Liver (tissue), 9 donors: ENCODE measurements around the gene TTC24. TPM values are rescaled to one million over a fixed set of nuclear protein-coding genes. Genes with fewer than 3 reads are reported as not detected.

ENCODE experiments used
- DNase-seq: peaks from one replicate; pipeline ENCODE4 v3.0.0-alpha.2; 2017; ENCODE audit warnings: low spot score
- H3K27ac ChIP-seq, 2 donors: one replicate each; pipeline ENCODE4 v1.7.0; 2013; ENCODE audit warnings: inconsistent platforms in 2 of 2, low read length in 2 of 2, control low read depth in 1 of 2, low read depth in 1 of 2, mild to moderate bottlenecking in 1 of 2
- H3K27me3 ChIP-seq, 4 donors: one replicate each; pipeline versions ENCODE4 v1.6.1 to v1.7.0; 2013; ENCODE audit warnings: low read length in 3 of 4, inconsistent platforms in 1 of 4, mild to moderate bottlenecking in 1 of 4, moderate library complexity in 1 of 4; ENCODE audit not compliant: control insufficient read depth in 4 of 4, insufficient read depth in 4 of 4
- H3K36me3 ChIP-seq, 4 donors: one replicate each; pipeline versions ENCODE4 v1.6.1 to v1.7.0; 2013; ENCODE audit warnings: low read length in 3 of 4, mild to moderate bottlenecking in 3 of 4, low read depth in 1 of 4, moderate library complexity in 1 of 4; ENCODE audit not compliant: control insufficient read depth in 4 of 4, insufficient read depth in 3 of 4
- H3K4me1 ChIP-seq, 4 donors: one replicate each; pipeline versions ENCODE4 v1.6.1 to v1.7.0; 2013; ENCODE audit warnings: low read length in 3 of 4, mild to moderate bottlenecking in 3 of 4, moderate library complexity in 1 of 4; ENCODE audit not compliant: control insufficient read depth in 4 of 4, insufficient read depth in 4 of 4
- H3K4me3 ChIP-seq, 3 donors: one replicate each; pipeline versions ENCODE4 v1.6.1 to v1.7.0; 2013; ENCODE audit warnings: low read length in 3 of 3, control low read depth in 1 of 3, low read depth in 1 of 3, mild to moderate bottlenecking in 1 of 3
- H3K9ac ChIP-seq, 2 donors: one replicate each; pipeline ENCODE4 v1.7.0; 2013; ENCODE audit warnings: low read length in 2 of 2, mild to moderate bottlenecking in 2 of 2, moderate library complexity in 2 of 2, control low read depth in 1 of 2, low read depth in 1 of 2
- H3K9me3 ChIP-seq, 4 donors: one replicate each; pipeline versions ENCODE4 v1.6.1 to v1.7.0; 2013; ENCODE audit warnings: low read length in 3 of 4; ENCODE audit not compliant: control insufficient read depth in 4 of 4
- ATF3 ChIP-seq: IDR thresholded peaks from 2 replicates; pipeline ENCODE4 v1.6.1; 2016; ENCODE audit warnings: antibody characterized with exemption
- EGR1 ChIP-seq, 2 donors: IDR thresholded peaks; 2 replicates each; pipeline ENCODE4 v1.6.1; 2016 to 2018; ENCODE audit warnings: antibody characterized with exemption in 2 of 2, low read depth in 2 of 2
- FOXA2 ChIP-seq: IDR thresholded peaks from 2 replicates; pipeline ENCODE4 v1.6.1; 2016; ENCODE audit warnings: antibody characterized with exemption
- GABPA ChIP-seq, 2 donors: IDR thresholded peaks in 1 of 2; conservative IDR thresholded peaks in 1 of 2; 2 replicates each; pipeline ENCODE4 v1.6.1; 2016; ENCODE audit warnings: antibody characterized with exemption in 2 of 2, mild to moderate bottlenecking in 1 of 2, moderate library complexity in 1 of 2
- HNF4A ChIP-seq, 2 donors: conservative IDR thresholded peaks; 2 replicates each; pipeline ENCODE4 v1.6.1; 2016; ENCODE audit warnings: antibody characterized with exemption in 2 of 2, mild to moderate bottlenecking in 2 of 2
- HNF4G ChIP-seq: IDR thresholded peaks from 2 replicates; pipeline ENCODE4 v1.6.1; 2016; ENCODE audit warnings: antibody characterized with exemption
- JUND ChIP-seq, 2 donors: IDR thresholded peaks; 2 replicates each; pipeline ENCODE4 v1.6.1; 2016; ENCODE audit warnings: antibody characterized with exemption in 2 of 2
- NR2F2 ChIP-seq: IDR thresholded peaks from 2 replicates; pipeline ENCODE4 v1.6.1; 2016; ENCODE audit warnings: antibody characterized with exemption
- REST ChIP-seq: IDR thresholded peaks from 2 replicates; pipeline ENCODE4 v1.6.1; 2016; ENCODE audit warnings: antibody characterized with exemption, mild to moderate bottlenecking
- RXRA ChIP-seq, 2 donors: IDR thresholded peaks; 2 replicates each; pipeline ENCODE4 v1.6.1; 2017 to 2018; ENCODE audit warnings: antibody characterized with exemption in 2 of 2, mild to moderate bottlenecking in 1 of 2
- TAF1 ChIP-seq: conservative IDR thresholded peaks from 2 replicates; pipeline ENCODE4 v1.6.1; 2016; ENCODE audit warnings: antibody characterized with exemption, mild to moderate bottlenecking
- YY1 ChIP-seq: IDR thresholded peaks from 2 replicates; pipeline ENCODE4 v1.6.1; 2016; ENCODE audit warnings: antibody characterized with exemption, mild to moderate bottlenecking
- WGBS: extraction: QIAGEN DNeasy Blood & Tissue Kit; methylation state at CpG from one replicate; pipeline ENCODE4 v1.1.7; 2013; 5-methylcytosine and 5-hydroxymethylcytosine counted together
- polyA plus RNA-seq, 2 donors: library from polyadenylated mRNA; stranded (reverse) in 1 of 2; unstranded in 1 of 2; fragments of 200-250 nt in 1 of 2; fragments of >200 nt in 1 of 2; fragmentation: Nextera tagmentation in 1 of 2; extraction: Ambion mirVana in 1 of 2; gene quantifications; one replicate each; pipeline versions ENCODE4 v1.2.1 to v1.2.3, GENCODE V29; 2013 to 2015
- total RNA-seq, 2 donors: library from RNA; depleted of rRNA; stranded (reverse); fragments of >200 nt; gene quantifications; one replicate each; pipeline ENCODE4 v1.2.3, GENCODE V29; 2014
- TF ChIP-seq, protein P1 (sequence below): IDR thresholded peaks from 2 replicates; pipeline ENCODE4 v1.6.1; 2016; ENCODE audit warnings: antibody characterized with exemption
- TF ChIP-seq, protein P2 (sequence below): fragments of 150-350 bp; IDR thresholded peaks from 2 replicates; pipeline ENCODE4 v1.5.1; 2017; ENCODE audit warnings: improper control_type of control experiment, low read depth, low read length; ENCODE audit not compliant: missing input control
- TF ChIP-seq, protein P3 (sequence below): IDR thresholded peaks from 2 replicates; pipeline ENCODE4 v1.6.1; 2016; ENCODE audit warnings: antibody characterized with exemption
- donor health status: healthy.
- donor health status: healthy.
- donor health status: healthy.
- donor health status: healthy.
- donor health status: healthy.

Gene TTC24
- under 1 TPM; 0.08 to 0.14 TPM for total RNA-seq
- polyA plus RNA-seq, result under 1 TPM in 1 of 2 donors, not detected in 1; 0.10 TPM

DNA sequence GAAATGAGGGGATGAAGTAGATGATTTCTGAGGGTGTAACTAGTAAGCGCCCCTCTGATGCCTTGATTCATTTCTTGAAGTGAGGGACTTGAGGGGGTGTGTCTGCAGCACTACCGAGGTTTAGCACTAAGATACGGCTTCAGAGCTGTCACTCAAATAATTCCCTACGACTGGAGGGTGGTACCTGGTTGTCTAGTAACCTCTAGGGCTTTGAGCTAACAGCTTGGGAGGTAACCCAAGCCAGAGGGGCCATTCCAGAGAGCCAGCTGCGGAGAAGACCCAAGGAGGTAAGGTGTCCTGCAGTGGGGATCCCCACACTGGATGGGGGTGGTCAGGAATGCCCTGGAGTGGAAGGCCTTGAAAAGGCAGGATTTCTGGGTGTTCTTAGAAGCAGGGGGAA, at the start of gene TTC24:
TTC24 (plus strand) TSS at position 252 of the 400 bp plus-strand sequence. CDS start 1,642 bp downstream, outside the sequence.
- Histone ChIP-seq H3K27ac (no peak within 1 kb of the TSS), H3K27me3 (no peaks in the 10 kb centered on the region), H3K4me3 (no peak within 1 kb of the TSS), H3K9me3 (no peaks in the 10 kb centered on the region), H3K9ac (no peak within 1 kb of the TSS), H3K36me3 (no peaks in the 10 kb centered on the region), H3K4me1 (no peaks in the 10 kb centered on the region)
- DNase-seq, result no peak
- WGBS, result 77% methylated on average over 5 of the region's 5 CpGs
- TF ChIP-seq RXRA (IDR thresholded peaks at IDR 0.05) (no peak), HNF4G (no peak), NR2F2 (no peak), GABPA (IDR thresholded peaks at IDR 0.05 in 1 of 2, conservative IDR thresholded peaks at IDR 0.05 in 1 of 2) (no peak)

GRCh38 chr1:156530006-156530405, 49.5 kb upstream of the TTC24 start:
- no peak overlapping the region for H3K9ac ChIP-seq
- WGBS, result 99% methylated on average over 18 of the region's 18 CpGs
- no peaks in the 10 kb centered on the region for H3K9me3 ChIP-seq
- DNase-seq, result no peak
- H3K27me3 ChIP-seq, result no peaks in the 10 kb centered on the region
- no peaks in the 10 kb centered on the region for H3K36me3 ChIP-seq
- peaks cover 0 to 2% (median 0%) of the 10 kb centered on the region in 4 donors for H3K4me1 ChIP-seq
- H3K27ac ChIP-seq, result no peak overlapping the region
- no peak overlapping the region for H3K4me3 ChIP-seq
- TF ChIP-seq ATF3, result no peak
- TF ChIP-seq, protein P1, sequence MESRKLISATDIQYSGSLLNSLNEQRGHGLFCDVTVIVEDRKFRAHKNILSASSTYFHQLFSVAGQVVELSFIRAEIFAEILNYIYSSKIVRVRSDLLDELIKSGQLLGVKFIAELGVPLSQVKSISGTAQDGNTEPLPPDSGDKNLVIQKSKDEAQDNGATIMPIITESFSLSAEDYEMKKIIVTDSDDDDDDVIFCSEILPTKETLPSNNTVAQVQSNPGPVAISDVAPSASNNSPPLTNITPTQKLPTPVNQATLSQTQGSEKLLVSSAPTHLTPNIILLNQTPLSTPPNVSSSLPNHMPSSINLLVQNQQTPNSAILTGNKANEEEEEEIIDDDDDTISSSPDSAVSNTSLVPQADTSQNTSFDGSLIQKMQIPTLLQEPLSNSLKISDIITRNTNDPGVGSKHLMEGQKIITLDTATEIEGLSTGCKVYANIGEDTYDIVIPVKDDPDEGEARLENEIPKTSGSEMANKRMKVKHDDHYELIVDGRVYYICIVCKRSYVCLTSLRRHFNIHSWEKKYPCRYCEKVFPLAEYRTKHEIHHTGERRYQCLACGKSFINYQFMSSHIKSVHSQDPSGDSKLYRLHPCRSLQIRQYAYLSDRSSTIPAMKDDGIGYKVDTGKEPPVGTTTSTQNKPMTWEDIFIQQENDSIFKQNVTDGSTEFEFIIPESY, result no peak
- no peak for TF ChIP-seq HNF4A (conservative IDR thresholded peaks at IDR 0.05)
- no peak for TF ChIP-seq TAF1
- TF ChIP-seq FOXA2, result no peak

DNA sequence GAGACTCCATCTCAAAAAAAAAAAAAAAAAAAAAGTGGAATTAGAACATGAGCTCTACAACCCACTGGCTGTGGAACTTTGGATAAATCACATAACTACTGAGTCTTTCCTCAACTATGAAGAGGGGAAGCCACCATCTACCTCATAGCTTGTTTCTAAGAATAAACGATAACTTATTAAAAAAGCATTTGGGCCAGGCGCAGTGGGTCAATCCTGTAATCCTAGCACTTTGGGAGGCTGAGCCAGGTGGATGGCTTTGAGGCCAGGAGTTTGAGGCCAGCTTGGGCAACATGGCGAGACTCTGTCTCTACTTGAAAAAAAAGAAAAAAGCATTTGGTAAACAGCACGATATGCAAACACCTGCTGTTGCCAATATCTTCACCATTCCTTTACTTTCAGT, 47.1 kb upstream of the TTC24 start:
- Histone ChIP-seq H3K4me3 (no peak overlapping the region), H3K9ac (no peak overlapping the region), H3K4me1 (no peaks in the 10 kb centered on the region), H3K27ac (no peak overlapping the region), H3K36me3 (no peaks in the 10 kb centered on the region), H3K27me3 (no peaks in the 10 kb centered on the region), H3K9me3 (no peaks in the 10 kb centered on the region)
- 91% methylated on average over 4 of the region's 4 CpGs for WGBS
- no peak for TF ChIP-seq GABPA (IDR thresholded peaks at IDR 0.05 in 1 of 2, conservative IDR thresholded peaks at IDR 0.05 in 1 of 2)
- TF ChIP-seq TAF1, result no peak
- TF ChIP-seq, protein P1, result no peak
- TF ChIP-seq YY1, result no peak
- TF ChIP-seq, protein P2, sequence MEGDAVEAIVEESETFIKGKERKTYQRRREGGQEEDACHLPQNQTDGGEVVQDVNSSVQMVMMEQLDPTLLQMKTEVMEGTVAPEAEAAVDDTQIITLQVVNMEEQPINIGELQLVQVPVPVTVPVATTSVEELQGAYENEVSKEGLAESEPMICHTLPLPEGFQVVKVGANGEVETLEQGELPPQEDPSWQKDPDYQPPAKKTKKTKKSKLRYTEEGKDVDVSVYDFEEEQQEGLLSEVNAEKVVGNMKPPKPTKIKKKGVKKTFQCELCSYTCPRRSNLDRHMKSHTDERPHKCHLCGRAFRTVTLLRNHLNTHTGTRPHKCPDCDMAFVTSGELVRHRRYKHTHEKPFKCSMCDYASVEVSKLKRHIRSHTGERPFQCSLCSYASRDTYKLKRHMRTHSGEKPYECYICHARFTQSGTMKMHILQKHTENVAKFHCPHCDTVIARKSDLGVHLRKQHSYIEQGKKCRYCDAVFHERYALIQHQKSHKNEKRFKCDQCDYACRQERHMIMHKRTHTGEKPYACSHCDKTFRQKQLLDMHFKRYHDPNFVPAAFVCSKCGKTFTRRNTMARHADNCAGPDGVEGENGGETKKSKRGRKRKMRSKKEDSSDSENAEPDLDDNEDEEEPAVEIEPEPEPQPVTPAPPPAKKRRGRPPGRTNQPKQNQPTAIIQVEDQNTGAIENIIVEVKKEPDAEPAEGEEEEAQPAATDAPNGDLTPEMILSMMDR, result no peak
- TF ChIP-seq HNF4G, result no peak
- no peak for TF ChIP-seq HNF4A (conservative IDR thresholded peaks at IDR 0.05)
- TF ChIP-seq JUND (IDR thresholded peaks at IDR 0.05), result no peak
- no peak for TF ChIP-seq NR2F2
- TF ChIP-seq EGR1 (IDR thresholded peaks at IDR 0.05; ENCODE audit: low read depth in 2 of 2), result no peak
- TF ChIP-seq REST, result no peak
- TF ChIP-seq ATF3, result no peak
- TF ChIP-seq, protein P3, sequence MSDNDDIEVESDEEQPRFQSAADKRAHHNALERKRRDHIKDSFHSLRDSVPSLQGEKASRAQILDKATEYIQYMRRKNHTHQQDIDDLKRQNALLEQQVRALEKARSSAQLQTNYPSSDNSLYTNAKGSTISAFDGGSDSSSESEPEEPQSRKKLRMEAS, result no peak
- TF ChIP-seq RXRA (IDR thresholded peaks at IDR 0.05), result no peak
- no peak for TF ChIP-seq FOXA2
- DNase-seq, result no peak
